NAMALWA (cell line): ENCODE data around the gene FHIT.

Source experiments
- DNase-seq: peaks from one replicate; pipeline ENCODE4 v3.0.0-alpha.2; 2015; ENCODE audit warnings: low spot score

Gene FHIT

GRCh38 chr3:60215946-60216345, 1035.3 kb downstream of the FHIT start:
- no peak for DNase-seq

DNA sequence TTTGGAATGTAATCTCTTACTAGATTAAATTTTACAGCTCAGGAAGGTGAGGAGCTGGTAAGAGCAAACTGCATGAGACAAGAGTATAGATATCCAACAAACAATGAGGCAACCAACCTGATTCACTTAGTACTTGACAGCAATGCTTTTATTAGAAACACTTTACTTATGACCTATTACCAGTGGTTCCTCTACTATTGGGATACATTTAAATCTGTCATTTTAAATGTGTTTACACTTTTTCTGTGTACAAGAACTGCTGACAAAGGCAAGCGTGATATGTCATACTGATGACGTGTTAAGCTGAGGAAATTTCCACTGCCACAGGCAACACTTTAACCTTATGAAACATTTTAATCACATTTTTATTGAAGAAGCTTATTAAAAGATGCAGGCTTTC, 1043.3 kb downstream of the FHIT start:
- no peak for DNase-seq

DNA sequence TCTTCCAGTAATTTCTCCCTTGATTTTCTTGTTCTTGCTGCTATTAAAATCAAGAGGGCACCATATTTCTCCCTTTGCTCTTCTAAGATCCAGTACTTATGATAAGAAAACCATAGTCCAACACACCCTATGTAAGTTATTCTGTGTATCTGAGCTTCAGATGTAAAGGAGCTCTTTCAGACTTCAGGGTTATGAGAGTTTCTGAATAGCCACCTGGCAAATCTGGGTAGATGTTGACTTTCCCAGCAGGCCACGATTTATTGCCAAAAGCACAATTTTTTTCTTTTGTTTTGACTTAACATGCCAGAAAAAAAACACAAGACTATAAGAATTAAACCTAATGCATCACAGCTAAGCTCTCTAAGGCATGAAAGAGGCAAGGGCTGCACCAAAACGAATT, 1045.0 kb downstream of the FHIT start:
- no peak for DNase-seq

DNA sequence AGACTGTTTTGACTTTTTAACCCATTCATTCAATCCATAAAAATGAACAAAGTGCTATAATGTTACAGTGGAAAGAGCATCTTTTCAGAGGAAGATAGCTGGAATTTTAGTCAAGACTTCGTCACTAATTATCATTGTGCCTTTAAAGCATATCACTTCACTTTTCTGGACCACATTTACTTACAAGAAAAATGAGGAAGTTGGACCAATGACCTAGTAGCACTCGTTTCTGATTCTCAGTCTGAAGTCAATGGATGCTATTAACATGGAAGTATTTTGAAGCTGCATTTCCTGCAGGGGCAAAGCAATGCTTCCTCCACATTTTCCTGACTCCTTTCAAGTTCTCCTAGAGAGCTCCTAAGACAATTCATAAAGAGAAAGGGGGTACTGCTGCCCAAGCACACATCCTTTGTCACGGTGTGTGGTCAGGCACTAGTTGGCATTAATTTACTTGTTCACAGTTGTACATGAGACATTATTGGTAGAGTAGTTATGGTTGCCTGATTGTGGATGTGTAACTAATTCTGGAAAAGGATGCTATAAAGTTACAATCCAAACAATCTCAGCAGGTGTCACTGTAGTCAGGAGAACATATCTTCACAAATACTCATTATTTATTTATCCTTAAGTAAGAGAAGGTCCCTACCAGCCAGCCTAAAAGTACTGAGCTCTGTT, 1049.1 kb downstream of the FHIT start:
- peak; percentile 1 for DNase-seq

DNA sequence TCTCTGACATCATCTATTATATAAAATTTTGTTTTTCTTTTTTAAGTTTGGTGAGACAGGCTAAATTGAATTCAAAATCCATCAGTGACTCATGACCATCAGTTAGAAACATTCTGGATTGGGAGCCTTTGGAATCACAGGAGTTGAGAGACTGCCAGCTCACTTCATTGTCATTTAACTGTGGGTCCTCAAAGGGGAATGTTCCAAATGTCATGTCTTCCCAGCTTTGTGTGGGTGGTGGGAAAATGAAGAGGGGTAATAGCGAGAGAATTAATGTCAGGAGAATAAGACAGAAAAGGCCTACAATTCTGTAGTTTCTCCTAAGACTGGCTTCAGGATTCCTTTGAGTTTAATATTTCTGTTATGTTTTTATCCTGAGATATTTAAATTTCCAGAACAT, 1051.9 kb downstream of the FHIT start:
- DNase-seq = no peak

- DNase-seq = no peak
Measured at GRCh38 chr3:60198179-60198720, 1053.0 kb downstream of the FHIT start.

DNA sequence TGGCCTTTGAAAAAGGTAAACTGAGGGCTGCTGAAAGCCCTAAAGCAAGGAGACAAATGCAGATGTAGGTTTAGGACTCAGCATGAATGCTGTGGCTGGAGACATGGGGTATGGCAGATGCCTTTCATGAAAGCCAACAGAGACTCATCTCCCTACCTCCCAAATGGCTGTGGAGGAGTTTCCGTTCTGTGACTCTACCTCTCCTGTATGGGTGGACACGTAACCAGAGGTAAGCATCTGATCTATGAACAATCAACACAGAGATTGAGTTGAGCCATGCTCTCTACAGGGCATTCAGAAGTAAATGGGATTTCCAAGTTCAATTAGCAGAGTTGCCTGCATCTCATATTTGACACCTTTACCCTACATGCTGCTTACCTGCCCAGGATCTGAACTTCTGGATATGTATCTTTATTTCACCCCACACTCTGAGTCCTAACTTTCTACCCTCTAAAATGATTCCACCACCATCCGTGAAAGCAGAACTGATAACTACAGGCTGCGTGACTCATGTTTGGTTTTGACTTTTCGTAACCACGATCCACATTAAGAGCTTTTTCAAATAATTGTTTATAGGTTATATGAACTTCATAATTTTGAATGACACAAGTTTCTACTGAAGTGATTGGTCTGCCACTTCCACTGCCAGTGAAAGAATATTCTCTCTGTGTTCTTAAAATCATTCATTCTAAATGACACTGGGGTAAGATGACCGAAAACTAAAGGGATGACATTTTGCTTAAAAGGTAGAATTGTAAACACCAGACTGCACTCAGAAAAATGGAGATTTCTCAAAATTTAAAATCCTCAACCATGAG, 1058.7 kb downstream of the FHIT start:
- DNase-seq = no peak

- no peak for DNase-seq
Measured at GRCh38 chr3:60190073-60190472, 1061.2 kb downstream of the FHIT start.

- DNase-seq = peak; percentile 1
Measured at GRCh38 chr3:60189304-60189703, 1061.9 kb downstream of the FHIT start.

DNA sequence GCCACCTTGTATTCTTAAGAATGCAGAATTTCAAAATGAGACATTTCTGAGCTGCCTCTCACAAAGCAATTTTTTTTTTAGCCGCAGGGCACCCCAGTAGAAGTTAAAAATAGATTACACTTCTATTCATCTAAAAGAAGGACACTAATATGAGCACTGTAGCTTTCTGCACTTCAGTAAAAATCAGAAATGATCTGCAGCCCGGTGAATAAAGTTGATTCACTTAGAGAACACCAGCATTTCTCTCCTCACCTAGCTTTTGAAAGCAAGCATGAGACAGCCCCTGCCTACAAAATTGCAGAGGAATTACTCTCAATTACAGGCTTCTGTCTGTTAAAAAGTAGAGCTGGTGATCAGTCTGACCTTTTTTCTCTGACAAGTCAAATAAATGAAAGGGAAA, 1062.4 kb downstream of the FHIT start:
- peak; percentile 6 for DNase-seq

- no peak for DNase-seq
Measured at GRCh38 chr3:60187343-60187742, 1063.9 kb downstream of the FHIT start.

GRCh38 chr3:60186359-60186758, 1064.9 kb downstream of the FHIT start:
- no peak for DNase-seq

GRCh38 chr3:60185161-60185560, 1066.1 kb downstream of the FHIT start:
- DNase-seq = no peak

- peak; percentile 2 for DNase-seq
Measured at GRCh38 chr3:60182697-60183096, 1068.6 kb downstream of the FHIT start.

- no peak for DNase-seq
Measured at GRCh38 chr3:60178931-60179653, 1072.2 kb downstream of the FHIT start.

GRCh38 chr3:60177726-60178125, 1073.5 kb downstream of the FHIT start:
- no peak for DNase-seq

- DNase-seq = no peak
Measured at GRCh38 chr3:60176614-60177013, 1074.6 kb downstream of the FHIT start.

- no peak for DNase-seq
Measured at GRCh38 chr3:60175680-60176079, 1075.6 kb downstream of the FHIT start.

- DNase-seq = no peak
Measured at GRCh38 chr3:60169755-60170154, 1081.5 kb downstream of the FHIT start.

- no peak for DNase-seq
Measured at GRCh38 chr3:60167186-60167585, 1084.1 kb downstream of the FHIT start.

DNA sequence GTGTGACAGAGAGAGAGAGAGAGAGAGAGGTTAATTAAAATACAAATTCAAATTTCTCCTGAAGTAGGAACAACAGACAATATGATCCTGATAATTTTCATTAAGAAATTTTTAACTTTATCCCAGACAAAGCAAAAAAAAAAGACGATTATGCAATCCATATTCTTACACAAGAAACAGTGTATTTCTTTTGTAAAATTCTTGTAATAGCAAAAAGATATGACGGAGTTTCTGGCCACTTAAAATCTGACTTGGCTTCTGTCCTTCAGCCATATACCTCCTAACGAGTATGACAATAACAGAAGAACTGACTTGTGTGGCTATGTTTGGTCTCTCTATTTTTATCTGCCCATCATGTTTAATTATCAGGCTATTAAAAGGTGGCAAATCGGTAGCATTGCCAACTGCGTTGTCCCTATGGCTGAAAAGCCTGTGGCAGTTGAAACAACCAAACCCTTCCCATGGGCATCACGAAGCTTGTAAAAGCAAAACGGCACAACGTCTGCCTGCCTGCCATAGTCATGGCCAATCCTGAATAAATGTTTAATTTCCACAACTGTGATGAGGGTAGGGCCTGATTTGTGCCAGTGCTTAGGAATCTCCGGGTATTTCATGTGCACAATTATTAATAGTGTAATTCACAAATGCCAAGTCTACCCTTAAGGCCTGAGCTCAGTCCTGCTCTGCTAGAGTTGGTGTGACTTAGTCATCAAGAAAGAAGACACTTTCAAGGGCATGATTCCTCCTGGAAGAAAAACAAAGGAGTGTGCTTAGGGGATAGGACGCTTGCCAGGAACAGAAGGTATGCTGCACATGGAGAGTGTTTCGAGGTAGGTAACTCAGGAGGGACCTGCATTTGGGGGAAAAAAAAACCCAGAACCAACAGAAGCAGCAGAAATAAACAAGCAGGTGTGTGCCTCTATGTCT, 1090.2 kb downstream of the FHIT start:
- DNase-seq = no peak
